Progenitor cell of endocrine pancreas (in vitro differentiated cells): Measurements from ENCODE around the gene PAMR1. TPM values are rescaled to one million over a fixed set of nuclear protein-coding genes. Genes with fewer than 3 reads are reported as not detected.

ENCODE experiments used
- DNase-seq: peaks from one replicate; pipeline ENCODE4 v3.0.0; 2021; ENCODE audit warnings: low spot score; ENCODE audit not compliant: unreplicated experiment
- H3K27ac Mint-ChIP-seq: 2 replicates; pipeline ENCODE4 v1.8.0; 2021; ENCODE audit warnings: mild to moderate bottlenecking, moderate library complexity, mixed read lengths
- H3K27me3 Mint-ChIP-seq: 2 replicates; pipeline ENCODE4 v1.8.0; 2021; ENCODE audit warnings: mixed read lengths
- H3K36me3 Mint-ChIP-seq: 2 replicates; pipeline ENCODE4 v1.8.0; 2022; ENCODE audit warnings: mixed read lengths; ENCODE audit not compliant: insufficient read depth
- H3K4me1 Mint-ChIP-seq: 2 replicates; pipeline ENCODE4 v1.8.0; 2021; ENCODE audit warnings: low read depth, mixed read lengths
- H3K4me3 Mint-ChIP-seq: 2 replicates; pipeline ENCODE4 v1.8.0; 2021; ENCODE audit warnings: low read depth, mild to moderate bottlenecking, moderate library complexity, mixed read lengths
- H3K9me3 Mint-ChIP-seq: 2 replicates; pipeline ENCODE4 v1.8.0; 2021; ENCODE audit warnings: low read depth, mixed read lengths
- CTCF ChIP-seq: fragments of 200-600 bp; sonication (generic); IDR thresholded peaks from one replicate; pipeline ENCODE4 v1.5.0; 2021; ENCODE audit warnings: antibody characterized with exemption, mild to moderate bottlenecking; ENCODE audit not compliant: unreplicated experiment
- total RNA-seq: library from RNA; stranded (reverse); gene quantifications from 2 replicates; pipeline ENCODE4 v1.2.1, GENCODE V29; 2021

PAMR1 gene
- total RNA-seq, 1 donor from 2014 or later, result 0.38 TPM

DNA sequence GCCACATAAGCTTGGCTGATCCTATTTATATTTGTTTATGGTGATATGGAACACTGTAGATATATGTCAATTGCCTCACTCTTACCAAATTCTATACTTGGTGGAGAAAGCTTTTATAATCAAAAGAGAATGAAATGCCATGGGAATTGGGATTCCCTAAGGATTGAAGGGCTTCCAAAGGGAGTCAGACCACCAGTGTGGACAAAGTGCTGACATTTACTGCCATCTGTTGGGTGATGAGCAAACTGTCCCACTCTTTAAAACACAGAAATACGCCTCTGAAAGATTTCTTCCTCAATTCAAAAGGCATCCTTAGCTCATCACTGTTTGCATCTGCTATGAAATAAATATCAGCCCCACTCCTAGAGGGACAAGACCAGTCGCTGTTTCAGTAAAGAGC is 113.1 kb downstream of the PAMR1 start:
- no peak overlapping the region for H3K27ac Mint-ChIP-seq
- H3K36me3 Mint-ChIP-seq, result no peaks in the 10 kb centered on the region
- H3K9me3 Mint-ChIP-seq, result no peaks in the 10 kb centered on the region
- peak; percentile 47 for TF ChIP-seq CTCF
- H3K27me3 Mint-ChIP-seq, result peaks cover 57% of the 10 kb centered on the region
- no peaks in the 10 kb centered on the region for H3K4me1 Mint-ChIP-seq
- no peak for DNase-seq
- H3K4me3 Mint-ChIP-seq, result no peak overlapping the region

GRCh38 chr11:35407041-35407440 is 118.4 kb downstream of the PAMR1 start:
- Mint-ChIP-seq H3K27me3 (peaks cover 14% of the 10 kb centered on the region), H3K4me3 (no peak overlapping the region), H3K36me3 (no peaks in the 10 kb centered on the region), H3K9me3 (no peaks in the 10 kb centered on the region), H3K4me1 (peaks cover 14% of the 10 kb centered on the region), H3K27ac (no peak overlapping the region)
- no peak for DNase-seq
- TF ChIP-seq CTCF, result no peak

DNA sequence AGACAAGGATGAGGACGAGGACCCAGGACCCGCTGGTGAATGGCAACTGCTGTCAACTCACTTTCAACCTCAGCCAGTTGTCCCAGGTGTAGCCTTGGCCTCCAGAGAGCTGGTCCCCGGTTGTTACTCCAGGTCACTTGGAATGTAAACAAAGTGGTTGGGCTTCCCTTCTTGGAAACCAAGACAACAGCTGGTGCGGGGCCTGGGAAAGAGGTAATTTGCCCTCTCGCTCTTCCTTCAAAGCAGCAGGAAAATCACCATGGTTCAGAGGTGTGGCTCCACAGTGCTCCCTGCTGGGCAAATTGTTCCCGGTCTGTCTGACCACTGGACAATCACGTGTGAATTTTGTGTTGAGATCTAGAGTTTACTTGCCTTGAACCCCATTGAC is 121.0 kb downstream of the PAMR1 start:
- H3K4me3 Mint-ChIP-seq, result no peak overlapping the region
- no peaks in the 10 kb centered on the region for H3K36me3 Mint-ChIP-seq
- peaks cover 16% of the 10 kb centered on the region for H3K4me1 Mint-ChIP-seq
- TF ChIP-seq CTCF, result peak; percentile 59
- peak; percentile 37 for DNase-seq
- H3K27me3 Mint-ChIP-seq, result peaks cover 20% of the 10 kb centered on the region
- H3K9me3 Mint-ChIP-seq, result peaks cover 5% of the 10 kb centered on the region
- H3K27ac Mint-ChIP-seq, result no peak overlapping the region

GRCh38 chr11:35403765-35404387 is 121.5 kb downstream of the PAMR1 start:
- Mint-ChIP-seq H3K27me3 (peaks cover 25% of the 10 kb centered on the region), H3K4me3 (no peak overlapping the region), H3K36me3 (no peaks in the 10 kb centered on the region), H3K27ac (no peak overlapping the region), H3K9me3 (peaks cover 5% of the 10 kb centered on the region), H3K4me1 (peaks cover 16% of the 10 kb centered on the region)
- DNase-seq, result no peak
- no peak for TF ChIP-seq CTCF

- Mint-ChIP-seq H3K9me3 (peaks cover 5% of the 10 kb centered on the region), H3K27ac (peak overlapping the region; percentile 4), H3K4me3 (no peak overlapping the region), H3K4me1 (peaks cover 16% of the 10 kb centered on the region), H3K27me3 (peaks cover 33% of the 10 kb centered on the region), H3K36me3 (no peaks in the 10 kb centered on the region)
- DNase-seq, result no peak
- no peak for TF ChIP-seq CTCF
These were observed 122.4 kb downstream of the PAMR1 start for GRCh38 chr11:35402751-35403660.
